Muscle layer of colon (tissue), 2 donors: ENCODE data around the gene SBK2.
"Not testable (repeated sequence)": the region's sequence is repeated elsewhere in the genome, so short reads cannot be mapped to it uniquely, and the experiment has no call there.

ENCODE experiments used
- H3K27ac ChIP-seq: one replicate; pipeline ENCODE4 v1.7.0; 2013; ENCODE audit warnings: low read depth, mild to moderate bottlenecking, low read length, moderate library complexity
- H3K27me3 ChIP-seq, 2 donors: one replicate each; pipeline ENCODE4 v1.7.0; 2013; ENCODE audit warnings: low read length in 2 of 2, mild to moderate bottlenecking in 2 of 2; ENCODE audit not compliant: insufficient read depth in 2 of 2, control insufficient read depth in 1 of 2
- H3K36me3 ChIP-seq: one replicate; pipeline ENCODE4 v1.7.0; 2013; ENCODE audit warnings: mild to moderate bottlenecking, low read length; ENCODE audit not compliant: insufficient read depth
- H3K4me1 ChIP-seq: one replicate; pipeline ENCODE4 v1.7.0; 2013; ENCODE audit warnings: mild to moderate bottlenecking, low read length; ENCODE audit not compliant: insufficient read depth
- H3K4me3 ChIP-seq, 2 donors: one replicate each; pipeline ENCODE4 v1.7.0; 2013; ENCODE audit warnings: low read length in 2 of 2, low read depth in 1 of 2, mild to moderate bottlenecking in 1 of 2, moderate library complexity in 1 of 2
- H3K9ac ChIP-seq: one replicate; pipeline ENCODE4 v1.7.0; 2013; ENCODE audit warnings: low read length
- H3K9me3 ChIP-seq: one replicate; pipeline ENCODE4 v1.7.0; 2013; ENCODE audit warnings: mild to moderate bottlenecking, low read length
- donor health status: abdominal sarcoma.
- donor health status: Adenocarcinoma of cecum.

The SBK2 gene

GRCh38 chr19:55578761-55579747 lies 42.1 kb upstream of the SBK2 start:
- Histone ChIP-seq H3K27me3 (no peaks in the 10 kb centered on the region), H3K36me3 (no peaks in the 10 kb centered on the region), H3K27ac (no peak overlapping the region), H3K9me3 (no peaks in the 10 kb centered on the region), H3K4me1 (peaks cover 18% of the 10 kb centered on the region), H3K4me3 (peak overlapping the region in 1 of 2 donors; percentile 81), H3K9ac (peak overlapping the region; percentile 61)

GRCh38 chr19:55578031-55578760 lies 41.3 kb upstream of the SBK2 start:
- Histone ChIP-seq H3K4me1 (peaks cover 18% of the 10 kb centered on the region), H3K27me3 (no peaks in the 10 kb centered on the region), H3K9ac (no peak overlapping the region), H3K36me3 (no peaks in the 10 kb centered on the region), H3K27ac (no peak overlapping the region), H3K9me3 (no peaks in the 10 kb centered on the region), H3K4me3 (no peak overlapping the region)

GRCh38 chr19:55576746-55577145 lies 39.8 kb upstream of the SBK2 start:
- H3K4me1 ChIP-seq, result peaks cover 15% of the 10 kb centered on the region
- no peak overlapping the region for H3K27ac ChIP-seq
- H3K36me3 ChIP-seq, result no peaks in the 10 kb centered on the region
- H3K9me3 ChIP-seq, result no peaks in the 10 kb centered on the region
- no peak overlapping the region for H3K4me3 ChIP-seq
- H3K9ac ChIP-seq, result no peak overlapping the region
- no peaks in the 10 kb centered on the region for H3K27me3 ChIP-seq

GRCh38 chr19:55573929-55574328 lies 37.0 kb upstream of the SBK2 start:
- H3K4me1 ChIP-seq, H3K4me3 ChIP-seq, H3K36me3 ChIP-seq: not testable (repeated sequence)

GRCh38 chr19:55569477-55569876 lies 32.5 kb upstream of the SBK2 start:
- H3K4me3 ChIP-seq, H3K27ac ChIP-seq, H3K9me3 ChIP-seq, H3K36me3 ChIP-seq, H3K9ac ChIP-seq, H3K27me3 ChIP-seq, H3K4me1 ChIP-seq: not testable (repeated sequence)

More at GRCh38 chr19:55573929-55574328, 37.0 kb upstream of the SBK2 start:
- not testable (repeated sequence) for H3K27me3 ChIP-seq, H3K9ac ChIP-seq, H3K27ac ChIP-seq, H3K9me3 ChIP-seq

- Histone ChIP-seq H3K9ac (no peak overlapping the region), H3K27ac (no peak overlapping the region), H3K9me3 (no peaks in the 10 kb centered on the region), H3K36me3 (no peaks in the 10 kb centered on the region), H3K4me3 (no peak overlapping the region), H3K27me3 (peaks cover 0 to 6% of the 10 kb centered on the region in 2 donors), H3K4me1 (no peaks in the 10 kb centered on the region)
Observed at GRCh38 chr19:55567708-55568328, 30.9 kb upstream of the SBK2 start.

- Histone ChIP-seq H3K4me1 (no peaks in the 10 kb centered on the region), H3K9ac (no peak overlapping the region), H3K4me3 (no peak overlapping the region), H3K9me3 (no peaks in the 10 kb centered on the region), H3K36me3 (no peaks in the 10 kb centered on the region), H3K27me3 (peaks cover 0 to 6% of the 10 kb centered on the region in 2 donors), H3K27ac (no peak overlapping the region)
Observed at GRCh38 chr19:55566823-55567222, 29.9 kb upstream of the SBK2 start.

GRCh38 chr19:55563261-55563690 lies 26.3 kb upstream of the SBK2 start:
- no peak overlapping the region for H3K9ac ChIP-seq
- H3K9me3 ChIP-seq, result no peaks in the 10 kb centered on the region
- H3K27ac ChIP-seq, result no peak overlapping the region
- no peak overlapping the region for H3K4me3 ChIP-seq
- H3K4me1 ChIP-seq, result no peaks in the 10 kb centered on the region
- H3K36me3 ChIP-seq, result no peaks in the 10 kb centered on the region
- H3K27me3 ChIP-seq, result peaks cover 0 to 6% of the 10 kb centered on the region in 2 donors

- H3K9ac ChIP-seq, result no peak overlapping the region
- H3K36me3 ChIP-seq, result no peaks in the 10 kb centered on the region
- H3K4me3 ChIP-seq, result no peak overlapping the region
- H3K9me3 ChIP-seq, result no peaks in the 10 kb centered on the region
- peaks cover 0 to 6% of the 10 kb centered on the region in 2 donors for H3K27me3 ChIP-seq
- H3K27ac ChIP-seq, result no peak overlapping the region
- H3K4me1 ChIP-seq, result no peaks in the 10 kb centered on the region
Observed at GRCh38 chr19:55559684-55560083, 22.8 kb upstream of the SBK2 start.

GRCh38 chr19:55554741-55555152 lies 17.8 kb upstream of the SBK2 start:
- Histone ChIP-seq H3K27ac (no peak overlapping the region), H3K36me3 (no peaks in the 10 kb centered on the region), H3K27me3 (peaks cover 0 to 15% of the 10 kb centered on the region in 2 donors), H3K4me1 (no peaks in the 10 kb centered on the region), H3K9me3 (no peaks in the 10 kb centered on the region), H3K9ac (no peak overlapping the region), H3K4me3 (no peak overlapping the region)

GRCh38 chr19:55554302-55554701 lies 17.4 kb upstream of the SBK2 start:
- Histone ChIP-seq H3K36me3 (no peaks in the 10 kb centered on the region), H3K4me1 (no peaks in the 10 kb centered on the region), H3K27me3 (peaks cover 0 to 17% of the 10 kb centered on the region in 2 donors), H3K9me3 (no peaks in the 10 kb centered on the region), H3K27ac (no peak overlapping the region), H3K4me3 (no peak overlapping the region), H3K9ac (no peak overlapping the region)
